ENCODE results near the gene DDX41.
A peak's percentile ranks its signal among the peaks of the same experiment; 100 is the strongest.

DDX41 gene

GRCh38 chr5:177491983-177492746 lies 24.6 kb downstream of the DDX41 start:
- DNase-seq (ENCODE audit: low spot score), result no peak
- in situ Hi-C loops (cut with MboI; ENCODE audit: low sequenced_read_pairs, unreplicated experiment), result no loop called here
- TF ChIP-seq, protein P1, sequence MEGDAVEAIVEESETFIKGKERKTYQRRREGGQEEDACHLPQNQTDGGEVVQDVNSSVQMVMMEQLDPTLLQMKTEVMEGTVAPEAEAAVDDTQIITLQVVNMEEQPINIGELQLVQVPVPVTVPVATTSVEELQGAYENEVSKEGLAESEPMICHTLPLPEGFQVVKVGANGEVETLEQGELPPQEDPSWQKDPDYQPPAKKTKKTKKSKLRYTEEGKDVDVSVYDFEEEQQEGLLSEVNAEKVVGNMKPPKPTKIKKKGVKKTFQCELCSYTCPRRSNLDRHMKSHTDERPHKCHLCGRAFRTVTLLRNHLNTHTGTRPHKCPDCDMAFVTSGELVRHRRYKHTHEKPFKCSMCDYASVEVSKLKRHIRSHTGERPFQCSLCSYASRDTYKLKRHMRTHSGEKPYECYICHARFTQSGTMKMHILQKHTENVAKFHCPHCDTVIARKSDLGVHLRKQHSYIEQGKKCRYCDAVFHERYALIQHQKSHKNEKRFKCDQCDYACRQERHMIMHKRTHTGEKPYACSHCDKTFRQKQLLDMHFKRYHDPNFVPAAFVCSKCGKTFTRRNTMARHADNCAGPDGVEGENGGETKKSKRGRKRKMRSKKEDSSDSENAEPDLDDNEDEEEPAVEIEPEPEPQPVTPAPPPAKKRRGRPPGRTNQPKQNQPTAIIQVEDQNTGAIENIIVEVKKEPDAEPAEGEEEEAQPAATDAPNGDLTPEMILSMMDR (IDR thresholded peaks at IDR 0.05; ENCODE audit: borderline replicate concordance, control extremely low read depth, extremely low read depth, insufficient read depth, missing control alignments), result no peak

- DNase-seq (ENCODE audit: low spot score), result no peak
- in situ Hi-C loops (cut with MboI; ENCODE audit: low sequenced_read_pairs, unreplicated experiment), result no loop called here
Observed at GRCh38 chr5:177491429-177491945, 25.3 kb downstream of the DDX41 start.

GRCh38 chr5:177490992-177491391 lies 25.8 kb downstream of the DDX41 start:
- TF ChIP-seq, protein P1 (IDR thresholded peaks at IDR 0.05; ENCODE audit: borderline replicate concordance, control extremely low read depth, extremely low read depth, insufficient read depth, missing control alignments), result no peak
- DNase-seq (ENCODE audit: low spot score), result no peak
- in situ Hi-C loops (cut with MboI; ENCODE audit: low sequenced_read_pairs, unreplicated experiment), result no loop called here

More at GRCh38 chr5:177491429-177491945, 25.3 kb downstream of the DDX41 start:
- TF ChIP-seq, protein P1 (IDR thresholded peaks at IDR 0.05; ENCODE audit: borderline replicate concordance, control extremely low read depth, extremely low read depth, insufficient read depth, missing control alignments), result peak; percentile 29

DNA sequence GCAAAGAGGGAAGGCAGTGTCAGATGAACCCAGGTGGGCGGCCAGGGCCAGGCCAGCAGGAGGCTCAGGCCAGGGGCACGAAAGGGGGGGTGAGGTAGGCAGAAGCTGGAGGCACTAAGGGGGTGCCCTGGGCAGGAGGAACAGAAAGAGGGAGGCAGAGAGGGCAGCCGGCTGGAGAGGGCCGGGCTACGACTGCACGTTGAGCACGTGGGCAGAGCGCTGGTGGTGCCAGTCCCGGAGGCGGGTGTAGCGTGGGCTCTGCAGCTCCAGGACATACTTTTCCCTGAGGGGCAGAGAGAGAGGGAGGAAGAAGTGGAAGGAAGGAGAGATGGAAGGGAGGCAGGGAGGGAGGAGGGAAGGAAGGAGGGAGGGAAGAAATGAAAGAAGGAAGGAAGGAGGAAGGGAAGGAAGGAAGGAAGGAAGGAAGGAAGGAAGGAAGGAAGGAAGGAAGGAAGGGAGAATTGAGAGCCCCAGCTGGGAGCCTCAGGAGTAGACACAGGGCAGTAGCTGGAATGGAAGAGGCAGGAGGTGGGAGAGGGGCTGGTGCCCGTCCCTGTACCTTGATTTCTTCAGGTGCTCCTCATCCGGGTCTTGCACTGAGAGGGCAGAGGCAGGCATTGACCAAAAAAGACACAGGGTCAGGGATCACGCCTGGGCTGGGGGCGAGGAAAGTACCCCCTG lies 26.3 kb downstream of the DDX41 start:
- in situ Hi-C loops (cut with MboI; ENCODE audit: low sequenced_read_pairs, unreplicated experiment), result no loop called here
- no peak for DNase-seq (ENCODE audit: low spot score)
- TF ChIP-seq, protein P1 (IDR thresholded peaks at IDR 0.05; ENCODE audit: borderline replicate concordance, control extremely low read depth, extremely low read depth, insufficient read depth, missing control alignments), result no peak

DNA sequence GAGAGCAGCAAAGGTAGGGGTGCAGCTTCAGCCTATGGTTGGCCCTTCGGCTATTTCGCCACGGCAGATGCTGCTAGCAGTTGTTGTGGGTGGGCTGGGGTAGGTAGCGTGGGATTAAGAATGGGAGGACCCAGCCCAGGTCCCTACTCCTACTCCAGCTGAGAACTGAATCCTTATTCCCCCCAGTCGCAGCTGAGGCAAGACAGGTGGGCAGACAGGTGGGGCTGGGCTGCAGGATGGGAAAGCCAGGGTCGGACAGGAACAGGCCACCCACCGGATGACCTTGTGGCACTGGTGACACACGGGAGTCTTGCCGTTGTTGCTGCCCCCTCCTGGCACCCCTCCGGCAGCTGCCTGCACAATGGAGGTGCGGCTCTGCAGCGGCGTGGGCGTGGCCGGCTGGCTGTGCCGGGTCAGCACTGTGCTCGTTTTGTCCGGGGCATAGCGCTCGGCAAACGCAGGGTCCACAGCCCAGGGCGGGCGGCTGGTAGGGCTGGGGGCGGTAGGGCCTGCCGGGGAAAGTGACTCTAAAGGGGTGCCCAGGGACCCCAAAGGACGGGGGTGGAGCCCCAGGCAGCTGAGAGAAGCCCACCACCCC lies 27.5 kb downstream of the DDX41 start:
- TF ChIP-seq, protein P1 (IDR thresholded peaks at IDR 0.05; ENCODE audit: borderline replicate concordance, control extremely low read depth, extremely low read depth, insufficient read depth, missing control alignments), result no peak
- in situ Hi-C loops (cut with MboI; ENCODE audit: low sequenced_read_pairs, unreplicated experiment), result no loop called here
- no peak for DNase-seq (ENCODE audit: low spot score)

DNA sequence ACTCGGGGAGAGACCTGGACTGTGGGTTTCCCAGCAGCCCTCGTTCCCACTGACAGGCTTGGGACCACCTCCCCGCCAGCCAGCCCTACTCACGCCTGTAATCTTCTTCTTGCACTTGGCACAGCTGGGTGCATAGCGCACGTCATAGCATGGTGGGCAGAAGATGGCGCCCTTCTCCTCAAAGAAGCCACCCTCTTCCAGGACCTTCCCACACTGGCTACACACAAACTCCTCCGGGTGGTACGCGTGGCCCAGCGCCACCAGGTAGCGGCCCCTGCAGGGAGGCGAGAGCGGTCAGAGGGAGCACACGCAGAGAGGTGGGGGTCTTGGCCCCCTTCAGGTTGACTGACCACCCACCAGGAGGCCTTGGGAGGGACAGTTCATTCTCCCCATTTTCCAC lies 28.8 kb downstream of the DDX41 start:
- DNase-seq (ENCODE audit: low spot score), result no peak
- in situ Hi-C loops (cut with MboI; ENCODE audit: low sequenced_read_pairs, unreplicated experiment), result no loop called here
- TF ChIP-seq, protein P1 (IDR thresholded peaks at IDR 0.05; ENCODE audit: borderline replicate concordance, control extremely low read depth, extremely low read depth, insufficient read depth, missing control alignments), result peak; percentile 5
